ENCODE results near the gene CCDC88C. TPM values are rescaled to one million over a fixed set of nuclear protein-coding genes. Genes with fewer than 3 reads are reported as not detected.

Gene CCDC88C
- total RNA-seq, 1 donor from 2014 or later = 21.2 TPM

GRCh38 chr14:91365552-91365951 is 52.1 kb downstream of the CCDC88C start:
- no peak for DNase-seq (ENCODE audit: low read depth, low spot score)

GRCh38 chr14:91364524-91365270 is 52.9 kb downstream of the CCDC88C start:
- DNase-seq (ENCODE audit: low read depth, low spot score) = no peak

GRCh38 chr14:91363776-91364523 is 53.7 kb downstream of the CCDC88C start:
- no peak for DNase-seq (ENCODE audit: low read depth, low spot score)

GRCh38 chr14:91361233-91361811 is 56.3 kb downstream of the CCDC88C start:
- DNase-seq (ENCODE audit: low read depth, low spot score) = no peak

GRCh38 chr14:91360490-91361232 is 57.0 kb downstream of the CCDC88C start:
- DNase-seq (ENCODE audit: low read depth, low spot score) = no peak

- DNase-seq (ENCODE audit: low read depth, low spot score) = no peak
These were observed 58.9 kb downstream of the CCDC88C start for GRCh38 chr14:91358654-91359220.

- no peak for DNase-seq (ENCODE audit: low read depth, low spot score)
These were observed 59.6 kb downstream of the CCDC88C start for GRCh38 chr14:91358025-91358319.

- DNase-seq (ENCODE audit: low read depth, low spot score) = no peak
These were observed 60.2 kb downstream of the CCDC88C start for GRCh38 chr14:91357272-91358024.

GRCh38 chr14:91356181-91356763 is 61.3 kb downstream of the CCDC88C start:
- no peak for DNase-seq (ENCODE audit: low read depth, low spot score)

GRCh38 chr14:91354979-91355685 is 62.5 kb downstream of the CCDC88C start:
- no peak for DNase-seq (ENCODE audit: low read depth, low spot score)

GRCh38 chr14:91354221-91354916 is 63.3 kb downstream of the CCDC88C start:
- DNase-seq (ENCODE audit: low read depth, low spot score) = no peak

GRCh38 chr14:91352728-91353692 is 64.6 kb downstream of the CCDC88C start:
- DNase-seq (ENCODE audit: low read depth, low spot score) = no peak

- no peak for DNase-seq (ENCODE audit: low read depth, low spot score)
These were observed 65.6 kb downstream of the CCDC88C start for GRCh38 chr14:91352053-91352452.

GRCh38 chr14:91351512-91351862 is 66.1 kb downstream of the CCDC88C start:
- DNase-seq (ENCODE audit: low read depth, low spot score) = no peak

- no peak for DNase-seq (ENCODE audit: low read depth, low spot score)
These were observed 66.7 kb downstream of the CCDC88C start for GRCh38 chr14:91350813-91351511.

- no peak for DNase-seq (ENCODE audit: low read depth, low spot score)
These were observed 67.2 kb downstream of the CCDC88C start for GRCh38 chr14:91350483-91350812.

GRCh38 chr14:91349481-91350074 is 68.0 kb downstream of the CCDC88C start:
- no peak for DNase-seq (ENCODE audit: low read depth, low spot score)

Data from pulmonary artery endothelial cell (primary cell).